Measurements from ENCODE around the gene WNT7B. TPM values are rescaled to one million over a fixed set of nuclear protein-coding genes. Genes with fewer than 3 reads are reported as not detected.

The WNT7B gene
- total RNA-seq, 2 experiments from 2014 or later, result not detected

- ChIA-PET POLR2A (no interaction called here), CTCF (no interaction called here)
- Mint-ChIP-seq H3K27ac (no peak overlapping the region), H3K4me1 (no peaks in the 10 kb centered on the region), H3K9me3 (no peaks in the 10 kb centered on the region), H3K36me3 (ENCODE audit: low read depth) (no peaks in the 10 kb centered on the region), H3K27me3 (peaks cover 9% of the 10 kb centered on the region), H3K4me3 (no peak overlapping the region)
- DNase-seq, result no peak
Measured at GRCh38 chr22:45928726-45929368, 48.1 kb downstream of the WNT7B start.

- H3K36me3 Mint-ChIP-seq (ENCODE audit: low read depth), result no peaks in the 10 kb centered on the region
- POLR2A ChIA-PET, result no interaction called here
Measured at GRCh38 chr22:45927059-45927458, 49.9 kb downstream of the WNT7B start.

GRCh38 chr22:45926433-45926832, 50.5 kb downstream of the WNT7B start:
- Mint-ChIP-seq H3K9me3 (no peaks in the 10 kb centered on the region), H3K27me3 (peaks cover 5% of the 10 kb centered on the region), H3K4me3 (no peak overlapping the region), H3K36me3 (ENCODE audit: low read depth) (no peaks in the 10 kb centered on the region), H3K27ac (no peak overlapping the region), H3K4me1 (no peaks in the 10 kb centered on the region)
- no peak for DNase-seq
- POLR2A ChIA-PET, result no interaction called here
- CTCF ChIA-PET, result no interaction called here

More at GRCh38 chr22:45927059-45927458, 49.9 kb downstream of the WNT7B start:
- Mint-ChIP-seq H3K9me3 (no peaks in the 10 kb centered on the region), H3K4me3 (no peak overlapping the region), H3K27ac (no peak overlapping the region), H3K27me3 (peaks cover 7% of the 10 kb centered on the region), H3K4me1 (no peaks in the 10 kb centered on the region)
- DNase-seq, result no peak
- CTCF ChIA-PET, result no interaction called here

DNA sequence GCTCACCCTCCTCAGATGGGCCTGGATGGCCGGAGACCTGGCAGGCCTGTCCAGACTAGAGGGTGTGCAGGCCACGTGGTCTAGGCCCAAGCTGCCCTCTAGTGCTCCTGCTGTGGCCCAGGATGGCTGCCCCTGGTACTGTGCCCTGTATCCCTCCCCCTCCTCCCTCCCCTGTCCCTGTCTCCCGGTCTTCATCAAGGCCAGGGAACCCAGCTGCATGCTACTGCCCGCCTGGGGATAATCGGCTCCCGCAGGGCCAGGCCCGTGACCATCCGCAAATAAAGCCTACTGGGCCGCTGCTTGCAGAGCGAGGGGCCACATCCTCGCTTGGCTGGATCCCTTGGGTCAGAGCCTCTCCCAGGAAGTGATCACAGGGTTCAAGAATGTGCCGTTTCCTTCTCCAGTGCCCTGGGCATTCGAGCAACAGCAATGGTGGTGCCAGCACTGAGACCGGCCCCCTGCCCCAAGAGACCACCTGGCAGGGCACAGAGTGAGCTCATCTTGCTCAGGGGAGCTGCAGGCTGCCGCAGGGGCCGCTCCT, 51.1 kb downstream of the WNT7B start:
- Mint-ChIP-seq H3K27me3 (peaks cover 5% of the 10 kb centered on the region), H3K36me3 (ENCODE audit: low read depth) (no peaks in the 10 kb centered on the region), H3K9me3 (no peaks in the 10 kb centered on the region), H3K4me1 (no peaks in the 10 kb centered on the region), H3K27ac (no peak overlapping the region), H3K4me3 (no peak overlapping the region)
- POLR2A ChIA-PET, result no interaction called here
- CTCF ChIA-PET, result no interaction called here
- DNase-seq, result no peak

- no peaks in the 10 kb centered on the region for H3K27me3 Mint-ChIP-seq
- H3K4me3 Mint-ChIP-seq, result no peak overlapping the region
- POLR2A ChIA-PET, result no interaction called here
- H3K36me3 Mint-ChIP-seq (ENCODE audit: low read depth), result no peaks in the 10 kb centered on the region
- CTCF ChIA-PET, result no interaction called here
- H3K27ac Mint-ChIP-seq, result no peak overlapping the region
- H3K4me1 Mint-ChIP-seq, result no peaks in the 10 kb centered on the region
- no peaks in the 10 kb centered on the region for H3K9me3 Mint-ChIP-seq
- no peak for DNase-seq
Measured at GRCh38 chr22:45923835-45924234, 53.1 kb downstream of the WNT7B start.

DNA sequence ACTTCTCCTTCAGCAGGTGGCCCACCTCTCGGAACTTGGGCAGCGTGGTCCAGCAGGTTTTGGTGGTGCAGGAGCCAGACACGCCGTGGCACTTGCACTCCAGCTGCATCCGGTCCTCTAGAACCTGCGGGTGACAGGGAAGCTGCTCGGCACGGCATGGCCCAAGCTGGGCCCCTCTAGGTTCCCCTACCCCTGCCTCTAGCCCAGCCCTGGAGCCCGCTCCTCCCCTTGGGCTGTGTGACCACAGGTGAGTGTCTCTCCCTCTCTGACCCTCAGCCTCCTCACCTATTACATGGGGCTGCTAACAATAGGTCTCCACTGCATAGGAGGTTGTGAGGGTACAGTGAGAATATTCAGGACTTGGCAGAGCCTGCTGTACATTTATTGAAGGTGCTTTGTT, 53.8 kb downstream of the WNT7B start:
- Mint-ChIP-seq H3K4me1 (no peaks in the 10 kb centered on the region), H3K9me3 (no peaks in the 10 kb centered on the region), H3K27ac (no peak overlapping the region), H3K36me3 (ENCODE audit: low read depth) (no peaks in the 10 kb centered on the region), H3K4me3 (no peak overlapping the region), H3K27me3 (no peaks in the 10 kb centered on the region)
- ChIA-PET CTCF (no interaction called here), POLR2A (no interaction called here)
- DNase-seq, result no peak

DNA sequence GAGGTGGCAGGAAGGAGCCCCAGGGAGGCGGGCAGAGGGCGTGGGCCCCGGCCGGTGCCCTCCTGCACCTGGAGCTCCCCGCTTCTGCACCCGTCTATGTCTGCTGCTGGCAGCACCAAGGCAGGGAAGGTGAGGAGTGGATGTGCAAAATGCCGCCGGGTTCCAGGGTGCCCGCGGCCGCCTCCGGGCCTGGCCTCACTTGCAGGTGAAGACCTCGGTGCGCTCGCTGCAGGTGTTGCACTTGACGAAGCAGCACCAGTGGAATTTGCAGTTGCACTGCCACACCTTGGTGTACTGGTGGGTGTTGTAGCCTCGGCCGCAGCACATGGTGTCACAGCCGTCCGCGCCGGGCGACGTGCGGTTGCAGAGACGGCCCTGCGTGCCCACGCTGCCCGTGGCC, 54.3 kb downstream of the WNT7B start:
- no peaks in the 10 kb centered on the region for H3K9me3 Mint-ChIP-seq
- H3K36me3 Mint-ChIP-seq (ENCODE audit: low read depth), result no peaks in the 10 kb centered on the region
- POLR2A ChIA-PET, result no interaction called here
- H3K4me1 Mint-ChIP-seq, result no peaks in the 10 kb centered on the region
- CTCF ChIA-PET, result no interaction called here
- no peak for DNase-seq
- H3K27me3 Mint-ChIP-seq, result no peaks in the 10 kb centered on the region
- H3K4me3 Mint-ChIP-seq, result no peak overlapping the region
- H3K27ac Mint-ChIP-seq, result no peak overlapping the region

DNA sequence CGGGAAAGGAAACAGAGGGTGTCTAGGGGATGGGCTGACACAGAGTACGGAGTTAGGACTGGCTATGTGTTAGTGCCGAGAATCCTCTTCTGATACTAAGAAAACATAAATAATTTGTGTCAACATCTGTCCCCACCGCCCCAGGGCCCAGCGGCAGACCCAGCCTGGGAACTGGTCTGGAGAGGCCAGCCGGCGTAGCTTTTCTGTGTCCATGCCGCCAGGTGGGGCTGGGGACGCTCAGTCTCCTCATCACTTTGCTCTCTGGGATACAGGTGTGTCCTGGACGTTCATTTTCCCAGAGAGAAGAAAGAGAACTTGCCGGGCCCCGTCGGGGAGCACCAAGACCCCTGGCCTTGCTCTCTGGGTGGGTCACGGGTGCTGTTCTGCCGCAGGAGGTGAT, 54.7 kb downstream of the WNT7B start:
- CTCF ChIA-PET, result no interaction called here
- POLR2A ChIA-PET, result no interaction called here

DNA sequence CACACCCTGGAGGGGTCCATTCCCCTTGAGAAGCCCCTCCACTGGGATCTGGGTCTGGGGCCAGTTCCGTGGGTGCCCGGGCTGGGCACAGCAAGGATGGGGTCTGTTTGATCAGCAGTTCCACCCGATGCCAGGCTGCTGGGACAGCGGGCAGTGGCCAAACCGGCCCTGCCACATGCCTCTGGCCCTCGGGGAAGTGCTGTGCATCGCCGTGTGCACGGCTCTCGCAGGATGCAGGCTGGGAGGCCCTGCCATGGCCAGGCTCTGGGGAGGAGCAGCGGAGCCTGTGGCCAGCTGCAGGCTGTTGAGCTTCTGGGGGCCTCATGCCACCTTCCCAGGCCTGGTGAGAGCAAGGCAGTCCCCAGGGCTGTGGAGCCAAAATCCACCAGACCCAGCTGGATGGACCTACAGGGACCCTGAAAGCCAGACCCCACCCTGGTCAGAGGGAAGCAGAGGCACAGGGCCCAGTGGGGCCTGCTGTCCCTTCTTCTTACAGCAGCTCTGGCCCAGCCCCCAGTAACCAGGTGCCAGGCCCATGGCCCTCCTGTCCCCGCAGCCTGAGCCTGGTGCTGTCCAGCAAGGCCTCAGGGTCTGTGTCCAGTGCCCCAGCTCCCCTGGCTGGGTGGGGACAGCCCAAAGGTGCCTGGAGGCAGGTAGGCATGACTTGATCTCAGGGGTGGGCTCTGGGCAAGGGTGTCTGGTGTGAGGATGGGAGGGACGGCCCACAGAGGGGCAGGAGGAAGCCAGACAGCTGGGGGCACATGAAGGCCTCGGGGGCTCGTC, 57.3 kb downstream of the WNT7B start:
- Mint-ChIP-seq H3K36me3 (ENCODE audit: low read depth) (no peaks in the 10 kb centered on the region), H3K4me3 (no peak overlapping the region), H3K4me1 (no peaks in the 10 kb centered on the region), H3K9me3 (no peaks in the 10 kb centered on the region), H3K27me3 (no peaks in the 10 kb centered on the region), H3K27ac (no peak overlapping the region)
- DNase-seq, result no peak
- ChIA-PET POLR2A (no interaction called here), CTCF (no interaction called here)

More for the DNA sequence above, 54.7 kb downstream of the WNT7B start:
- no peaks in the 10 kb centered on the region for H3K27me3 Mint-ChIP-seq
- no peak overlapping the region for H3K27ac Mint-ChIP-seq
- no peak overlapping the region for H3K4me3 Mint-ChIP-seq
- H3K9me3 Mint-ChIP-seq, result no peaks in the 10 kb centered on the region
- H3K36me3 Mint-ChIP-seq (ENCODE audit: low read depth), result no peaks in the 10 kb centered on the region
- H3K4me1 Mint-ChIP-seq, result no peaks in the 10 kb centered on the region
- no peak for DNase-seq

DNA sequence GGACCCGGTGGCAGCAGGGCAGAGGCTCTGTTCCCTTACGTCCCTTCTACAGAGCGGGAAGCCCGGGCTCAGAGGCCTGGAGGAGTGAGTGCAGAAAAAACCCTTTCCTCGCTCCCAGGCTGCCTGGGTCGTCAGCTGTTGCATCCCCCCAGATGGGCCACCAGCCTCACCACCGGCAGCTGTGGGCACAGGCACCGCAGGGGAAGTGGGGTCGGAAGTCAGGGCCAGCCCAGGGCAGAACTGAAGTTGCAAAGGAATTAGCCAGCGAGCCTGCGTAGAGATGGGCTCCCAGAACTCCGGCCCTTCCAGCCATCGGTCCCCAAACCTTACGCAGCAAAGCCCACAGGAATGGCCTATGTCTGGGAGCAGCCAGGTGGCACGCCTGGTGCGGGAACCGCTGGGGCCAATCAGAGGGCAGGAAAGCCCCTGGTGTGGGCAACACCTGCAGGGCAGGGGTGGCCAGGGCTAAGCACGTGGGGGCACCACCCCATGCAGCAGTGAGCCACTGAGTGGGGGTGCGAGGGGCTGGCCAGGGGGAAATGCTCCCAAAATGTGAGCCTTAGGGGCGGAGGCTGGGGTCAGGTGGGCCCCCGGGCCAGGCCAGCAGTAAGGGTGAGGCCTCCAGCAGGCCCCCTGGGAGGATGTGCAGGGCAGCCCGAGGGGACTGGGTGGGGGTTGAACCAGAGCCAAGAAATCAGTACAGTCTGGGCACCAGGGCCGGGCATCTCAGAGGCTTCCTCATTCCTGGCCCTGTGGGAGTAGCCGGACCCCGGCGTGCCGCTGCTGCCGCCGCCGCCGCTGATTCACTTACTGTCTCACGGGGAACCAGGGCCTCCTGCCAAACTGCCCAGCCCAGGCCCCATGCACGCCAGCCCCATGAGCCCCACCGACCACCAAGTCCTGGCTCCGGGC, 58.2 kb downstream of the WNT7B start:
- H3K27ac Mint-ChIP-seq, result no peak overlapping the region
- H3K9me3 Mint-ChIP-seq, result peaks cover 6% of the 10 kb centered on the region
- no peaks in the 10 kb centered on the region for H3K4me1 Mint-ChIP-seq
- no peaks in the 10 kb centered on the region for H3K36me3 Mint-ChIP-seq (ENCODE audit: low read depth)
- no peaks in the 10 kb centered on the region for H3K27me3 Mint-ChIP-seq
- H3K4me3 Mint-ChIP-seq, result no peak overlapping the region
- ChIA-PET POLR2A (no interaction called here), CTCF (no interaction called here)
- DNase-seq, result no peak

DNA sequence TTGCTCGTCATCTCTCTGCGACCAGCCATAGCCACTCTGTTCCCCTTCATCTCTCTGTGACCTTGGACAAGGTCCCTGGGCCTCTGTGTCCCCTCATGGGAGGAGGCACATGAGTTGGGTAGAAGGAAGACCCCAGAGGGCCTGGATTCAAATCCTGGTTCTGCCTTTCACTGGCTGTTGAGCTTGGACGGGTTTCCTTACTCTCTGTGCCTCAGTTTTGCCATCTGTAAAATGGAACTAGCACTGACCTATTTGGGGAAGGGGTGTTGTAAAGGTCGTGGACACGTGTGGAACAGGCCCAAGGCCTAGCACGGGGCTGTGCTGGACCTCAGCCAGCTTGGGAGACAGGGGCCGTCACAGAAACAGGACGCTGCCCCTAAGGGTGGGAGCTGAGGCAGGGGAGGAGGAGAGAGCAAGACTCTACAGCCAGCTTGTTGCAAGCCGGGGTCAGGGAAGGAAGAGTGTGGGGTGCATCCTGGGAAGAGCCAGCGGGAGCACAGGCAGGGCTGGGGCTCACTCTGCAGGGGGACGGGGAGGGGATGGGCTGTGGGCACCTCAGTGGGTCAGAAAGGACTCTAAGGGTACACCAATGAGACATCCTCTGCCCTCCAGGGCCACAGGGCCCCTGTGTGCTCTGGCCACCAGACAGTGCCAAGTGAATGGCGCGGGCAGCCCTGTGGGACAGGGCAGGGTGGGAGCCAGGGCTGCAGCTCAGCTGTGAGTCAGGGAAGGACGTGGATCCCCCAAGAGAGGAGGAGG, 59.1 kb downstream of the WNT7B start:
- H3K4me3 Mint-ChIP-seq, result no peak overlapping the region
- H3K4me1 Mint-ChIP-seq, result no peaks in the 10 kb centered on the region
- no peak overlapping the region for H3K27ac Mint-ChIP-seq
- DNase-seq, result no peak
- H3K36me3 Mint-ChIP-seq (ENCODE audit: low read depth), result no peaks in the 10 kb centered on the region
- H3K27me3 Mint-ChIP-seq, result no peaks in the 10 kb centered on the region
- POLR2A ChIA-PET, result no interaction called here
- CTCF ChIA-PET, result interaction anchor here (0.9 kb wide), 1 partner anchor 88 kb away, joined by 3 read pairs; no protein-coding TSS in a partner anchor
- peaks cover 6% of the 10 kb centered on the region for H3K9me3 Mint-ChIP-seq

- no peak for DNase-seq
- ChIA-PET CTCF (interaction anchor here (0.9 kb wide), 1 partner anchor 89 kb away, joined by 3 read pairs; no protein-coding TSS in a partner anchor), POLR2A (no interaction called here)
- H3K4me1 Mint-ChIP-seq, result no peaks in the 10 kb centered on the region
- H3K4me3 Mint-ChIP-seq, result no peak overlapping the region
- H3K27me3 Mint-ChIP-seq, result no peaks in the 10 kb centered on the region
- no peak overlapping the region for H3K27ac Mint-ChIP-seq
- peaks cover 6% of the 10 kb centered on the region for H3K9me3 Mint-ChIP-seq
- no peaks in the 10 kb centered on the region for H3K36me3 Mint-ChIP-seq (ENCODE audit: low read depth)
Measured at GRCh38 chr22:45917146-45917545, 59.8 kb downstream of the WNT7B start.

DNA sequence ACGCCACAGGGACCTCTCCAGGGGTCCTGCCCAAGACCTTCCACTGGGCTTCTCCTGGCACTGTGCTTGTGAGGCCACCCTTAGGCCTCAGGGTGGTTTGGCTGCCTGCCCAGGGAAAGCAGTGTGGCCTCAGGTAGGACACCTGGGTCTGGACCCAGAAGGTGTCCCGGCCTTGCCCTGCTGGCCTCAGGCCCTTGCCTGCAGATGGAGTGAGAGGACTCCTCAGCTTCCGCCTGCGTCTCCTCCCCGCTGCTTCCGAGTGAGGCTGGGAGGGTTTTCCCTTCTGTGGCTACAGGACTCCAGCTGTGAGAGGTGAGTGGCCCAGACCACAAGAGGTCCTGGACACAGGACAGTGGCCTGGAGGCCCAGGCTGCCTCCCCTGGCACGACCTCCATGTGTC, 60.4 kb downstream of the WNT7B start:
- ChIA-PET CTCF (interaction anchor here (0.9 kb wide), 1 partner anchor 89 kb away, joined by 3 read pairs; no protein-coding TSS in a partner anchor), POLR2A (no interaction called here)
- H3K4me1 Mint-ChIP-seq, result no peaks in the 10 kb centered on the region

More for the DNA sequence above, 60.4 kb downstream of the WNT7B start:
- Mint-ChIP-seq H3K36me3 (ENCODE audit: low read depth) (no peaks in the 10 kb centered on the region), H3K27ac (no peak overlapping the region), H3K4me3 (no peak overlapping the region), H3K9me3 (peaks cover 6% of the 10 kb centered on the region), H3K27me3 (no peaks in the 10 kb centered on the region)
- no peak for DNase-seq

Measured in activated CD4-positive, alpha-beta memory T cell treated with anti-CD3 and anti-CD28 coated beads, Interleukin-2, amount 10 ng/mL, durations not matched to agents 7 days and 5 days (primary cell).